Measurements from ENCODE around the gene BMAL1. TPM values are rescaled to one million over a fixed set of nuclear protein-coding genes. Genes with fewer than 3 reads are reported as not detected.

Gene BMAL1
- total RNA-seq, 2 donors from 2014 or later = 61.4 to 82.1 TPM

- Mint-ChIP-seq H3K4me1 (ENCODE audit: low read depth in 2 of 2) (peaks cover 44 to 55% of the 10 kb centered on the region in 2 donors), H3K27ac (peak overlapping the region; percentile 95 to 96), H3K4me3 (peak overlapping the region; percentile 100), H3K36me3 (peaks cover 5% of the 10 kb centered on the region), H3K27me3 (peaks cover 18 to 25% of the 10 kb centered on the region in 2 donors), H3K9me3 (no peaks in the 10 kb centered on the region)
- ATAC-seq (peak; percentile 92 to 94), DNase-seq (ENCODE audit: low spot score) (peak; percentile 99)
Observed at GRCh38 chr11:13276832-13277767, 490 bp upstream of the BMAL1 start.

- DNase-seq (ENCODE audit: low spot score) = no peak
- Mint-ChIP-seq H3K9me3 (no peaks in the 10 kb centered on the region), H3K27ac (peak overlapping the region; percentile 79 to 81), H3K36me3 (peaks cover 5% of the 10 kb centered on the region), H3K4me3 (peak overlapping the region; percentile 96), H3K4me1 (ENCODE audit: low read depth in 2 of 2) (peaks cover 61 to 71% of the 10 kb centered on the region in 2 donors), H3K27me3 (peaks cover 7 to 19% of the 10 kb centered on the region in 2 donors)
- ATAC-seq = no peak
Observed at GRCh38 chr11:13278609-13279486, 1.3 kb downstream of the BMAL1 start.

GRCh38 chr11:13279487-13279834 is 1.9 kb downstream of the BMAL1 start:
- H3K36me3 Mint-ChIP-seq = peaks cover 5% of the 10 kb centered on the region
- peak overlapping the region; percentile 96 for H3K4me3 Mint-ChIP-seq
- ATAC-seq (no peak), DNase-seq (ENCODE audit: low spot score) (no peak)
- H3K27ac Mint-ChIP-seq = peak overlapping the region; percentile 79 to 81
- peaks cover 64 to 73% of the 10 kb centered on the region in 2 donors for H3K4me1 Mint-ChIP-seq (ENCODE audit: low read depth in 2 of 2)
- H3K9me3 Mint-ChIP-seq = no peaks in the 10 kb centered on the region
- peaks cover under 1 to 13% of the 10 kb centered on the region in 2 donors for H3K27me3 Mint-ChIP-seq

- no peaks in the 10 kb centered on the region for H3K9me3 Mint-ChIP-seq
- ATAC-seq = no peak
- H3K4me1 Mint-ChIP-seq (ENCODE audit: low read depth in 2 of 2) = peaks cover 71 to 80% of the 10 kb centered on the region in 2 donors
- H3K36me3 Mint-ChIP-seq = peaks cover 5% of the 10 kb centered on the region
- H3K4me3 Mint-ChIP-seq = peak overlapping the region; percentile 96
- H3K27ac Mint-ChIP-seq = peak overlapping the region; percentile 79 to 81
- peaks cover 0 to 5% of the 10 kb centered on the region in 2 donors for H3K27me3 Mint-ChIP-seq
- no peak for DNase-seq (ENCODE audit: low spot score)
Observed at GRCh38 chr11:13280092-13280722, 2.6 kb downstream of the BMAL1 start.

GRCh38 chr11:13280777-13281176 is 3.2 kb downstream of the BMAL1 start:
- peaks cover 5% of the 10 kb centered on the region for H3K36me3 Mint-ChIP-seq
- H3K4me3 Mint-ChIP-seq = peak overlapping the region; percentile 96
- ATAC-seq (no peak), DNase-seq (ENCODE audit: low spot score) (no peak)
- no peaks in the 10 kb centered on the region for H3K27me3 Mint-ChIP-seq
- peak overlapping the region; percentile 79 to 81 for H3K27ac Mint-ChIP-seq
- H3K9me3 Mint-ChIP-seq = no peaks in the 10 kb centered on the region
- H3K4me1 Mint-ChIP-seq (ENCODE audit: low read depth in 2 of 2) = peaks cover 73 to 79% of the 10 kb centered on the region in 2 donors

- DNase-seq (ENCODE audit: low spot score) = no peak
Observed at GRCh38 chr11:13283636-13284035, 6.0 kb downstream of the BMAL1 start.

DNA sequence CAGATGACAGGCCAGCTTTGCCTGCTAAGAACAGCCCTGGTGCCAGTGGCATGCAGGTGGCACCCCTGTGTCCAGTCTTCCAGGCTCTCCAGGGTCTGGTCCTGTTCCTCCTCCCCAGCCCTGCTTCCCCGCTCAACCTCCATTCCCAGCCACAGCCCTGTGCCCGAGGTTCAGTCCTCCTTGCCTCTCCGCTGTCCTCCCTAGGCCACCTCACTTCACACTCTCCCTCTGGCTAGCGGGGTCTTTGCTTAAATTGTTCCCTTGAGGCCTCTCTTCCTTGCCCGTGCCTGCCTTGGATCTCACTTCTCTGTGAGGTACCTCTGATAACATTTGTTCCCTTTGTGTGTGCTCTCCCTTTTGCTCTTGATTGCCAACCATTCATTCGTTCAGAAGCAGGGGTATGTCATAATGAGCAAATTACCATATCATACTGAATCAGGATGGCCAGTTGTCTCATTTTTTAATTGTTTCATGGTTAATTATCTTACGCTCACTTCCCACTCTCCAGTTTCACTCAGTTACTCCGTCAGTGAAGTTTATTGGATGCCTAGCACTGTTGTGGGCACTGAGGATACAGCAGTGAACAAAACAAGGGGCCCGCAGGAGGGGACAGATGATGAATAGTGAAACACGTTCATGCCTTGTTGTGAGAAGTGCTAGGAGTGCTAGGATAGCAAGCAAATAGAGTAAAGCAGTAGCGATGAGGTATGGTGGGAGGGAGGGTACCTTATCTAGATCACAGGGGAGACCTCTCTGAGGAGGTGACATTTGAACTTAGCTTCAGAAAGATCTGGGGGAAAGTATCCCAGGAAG is 7.4 kb downstream of the BMAL1 start:
- Mint-ChIP-seq H3K4me3 (peak overlapping the region; percentile 71), H3K9me3 (no peaks in the 10 kb centered on the region), H3K27me3 (no peaks in the 10 kb centered on the region), H3K27ac (peak overlapping the region; percentile 26 to 66), H3K4me1 (ENCODE audit: low read depth in 2 of 2) (peaks cover 81 to 88% of the 10 kb centered on the region in 2 donors), H3K36me3 (peaks cover 4% of the 10 kb centered on the region)
- DNase-seq (ENCODE audit: low spot score) (no peak), ATAC-seq (peak in 1 of 2 donors; percentile 73)

More at GRCh38 chr11:13283636-13284035, 6.0 kb downstream of the BMAL1 start:
- Mint-ChIP-seq H3K9me3 (no peaks in the 10 kb centered on the region), H3K27me3 (no peaks in the 10 kb centered on the region), H3K4me3 (no peak overlapping the region), H3K4me1 (ENCODE audit: low read depth in 2 of 2) (peaks cover 77 to 89% of the 10 kb centered on the region in 2 donors), H3K27ac (peak overlapping the region in 1 of 2 donors; percentile 81), H3K36me3 (peaks cover 9% of the 10 kb centered on the region)
- no peak for ATAC-seq

DNA sequence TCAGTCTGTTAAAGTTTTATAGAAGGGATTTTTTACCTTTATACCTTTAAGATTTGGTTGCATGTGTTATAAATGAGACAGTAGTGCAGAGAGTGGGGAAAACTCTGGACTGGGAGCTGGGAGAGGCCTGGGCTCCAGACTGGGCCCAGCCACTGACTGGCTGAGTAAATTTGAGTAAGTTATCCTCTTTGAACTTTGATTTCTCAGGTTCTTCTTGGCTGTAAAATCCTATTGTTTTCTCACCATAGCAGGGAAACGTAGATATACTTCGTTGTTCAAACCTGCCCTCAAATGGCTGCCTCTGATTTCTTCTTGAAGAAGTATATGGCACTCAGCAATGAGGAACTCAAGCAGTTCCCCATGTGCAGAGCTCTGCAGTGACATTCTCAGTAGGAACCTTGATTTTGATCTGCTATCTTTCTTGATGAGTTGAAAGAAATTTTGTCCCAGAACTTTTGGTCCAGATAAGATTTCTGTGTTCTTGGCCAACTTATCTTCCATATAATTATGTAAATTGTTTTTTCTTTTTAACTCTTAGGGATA is 8.8 kb downstream of the BMAL1 start:
- ATAC-seq (no peak), DNase-seq (ENCODE audit: low spot score) (no peak)
- no peaks in the 10 kb centered on the region for H3K27me3 Mint-ChIP-seq
- peak overlapping the region; percentile 92 to 98 for H3K27ac Mint-ChIP-seq
- H3K9me3 Mint-ChIP-seq = no peaks in the 10 kb centered on the region
- H3K36me3 Mint-ChIP-seq = peaks cover 4% of the 10 kb centered on the region
- peak overlapping the region; percentile 82 for H3K4me3 Mint-ChIP-seq
- H3K4me1 Mint-ChIP-seq (ENCODE audit: low read depth in 2 of 2) = peaks cover 79 to 86% of the 10 kb centered on the region in 2 donors

- DNase-seq (ENCODE audit: low spot score) (peak; percentile 64), ATAC-seq (peak; percentile 78 to 85)
- no peaks in the 10 kb centered on the region for H3K9me3 Mint-ChIP-seq
- H3K27ac Mint-ChIP-seq = peak overlapping the region; percentile 92 to 98
- H3K4me3 Mint-ChIP-seq = peak overlapping the region; percentile 82
- no peaks in the 10 kb centered on the region for H3K27me3 Mint-ChIP-seq
- peaks cover 4% of the 10 kb centered on the region for H3K36me3 Mint-ChIP-seq
- peaks cover 75 to 83% of the 10 kb centered on the region in 2 donors for H3K4me1 Mint-ChIP-seq (ENCODE audit: low read depth in 2 of 2)
Observed at GRCh38 chr11:13287036-13287435, 9.4 kb downstream of the BMAL1 start.

DNA sequence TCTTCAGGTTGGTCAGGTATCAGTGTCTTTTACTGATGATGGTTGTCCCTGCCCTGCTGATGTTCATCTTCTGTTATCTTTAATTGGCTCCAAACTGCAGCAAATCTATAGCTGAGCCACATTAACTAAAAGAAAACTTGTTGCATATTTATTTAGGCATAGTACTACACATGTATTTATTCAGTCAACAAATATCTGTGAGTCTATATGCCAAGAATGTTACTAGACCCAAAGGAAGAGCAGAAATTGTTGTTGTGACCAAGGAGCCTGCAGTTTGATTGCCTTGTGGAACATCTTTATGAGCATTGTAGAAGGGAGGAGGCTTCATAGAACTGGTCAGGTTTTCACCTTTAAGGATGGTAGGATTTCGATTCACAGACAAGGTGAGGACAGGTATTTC is 10.1 kb downstream of the BMAL1 start:
- DNase-seq (ENCODE audit: low spot score) (no peak), ATAC-seq (no peak)
- peak overlapping the region; percentile 82 for H3K4me3 Mint-ChIP-seq
- no peaks in the 10 kb centered on the region for H3K27me3 Mint-ChIP-seq
- peak overlapping the region; percentile 92 to 98 for H3K27ac Mint-ChIP-seq
- peaks cover 4% of the 10 kb centered on the region for H3K36me3 Mint-ChIP-seq
- no peaks in the 10 kb centered on the region for H3K9me3 Mint-ChIP-seq
- H3K4me1 Mint-ChIP-seq (ENCODE audit: low read depth in 2 of 2) = peaks cover 71 to 80% of the 10 kb centered on the region in 2 donors

- Mint-ChIP-seq H3K4me1 (ENCODE audit: low read depth in 2 of 2) (peaks cover 71 to 81% of the 10 kb centered on the region in 2 donors), H3K9me3 (no peaks in the 10 kb centered on the region), H3K27ac (peak overlapping the region; percentile 92 to 98), H3K27me3 (no peaks in the 10 kb centered on the region), H3K4me3 (peak overlapping the region; percentile 82), H3K36me3 (peaks cover 4% of the 10 kb centered on the region)
- DNase-seq (ENCODE audit: low spot score) (no peak), ATAC-seq (peak; percentile 66 to 84)
Observed at GRCh38 chr11:13288375-13289029, 10.9 kb downstream of the BMAL1 start.

GRCh38 chr11:13289081-13289480 is 11.5 kb downstream of the BMAL1 start:
- no peak for ATAC-seq

More at GRCh38 chr11:13289081-13289480, 11.5 kb downstream of the BMAL1 start:
- Mint-ChIP-seq H3K4me3 (peak overlapping the region; percentile 82), H3K9me3 (no peaks in the 10 kb centered on the region), H3K4me1 (ENCODE audit: low read depth in 2 of 2) (peaks cover 71 to 84% of the 10 kb centered on the region in 2 donors), H3K27ac (peak overlapping the region; percentile 92 to 98), H3K36me3 (peaks cover 4% of the 10 kb centered on the region), H3K27me3 (no peaks in the 10 kb centered on the region)
- no peak for DNase-seq (ENCODE audit: low spot score)
